NCI-H526 treated with DMSO at 0.1 percent for 48 hours (cell line): ENCODE measurements around the gene GSTK1.
"Not testable (repeated sequence)": the region's sequence is repeated elsewhere in the genome, so short reads cannot be mapped to it uniquely, and the experiment has no call there.

Experiments used
- DNase-seq: peaks from one replicate; lab custom pipeline; 2025; lab: John Stamatoyannopoulos, UW

Gene GSTK1

DNA sequence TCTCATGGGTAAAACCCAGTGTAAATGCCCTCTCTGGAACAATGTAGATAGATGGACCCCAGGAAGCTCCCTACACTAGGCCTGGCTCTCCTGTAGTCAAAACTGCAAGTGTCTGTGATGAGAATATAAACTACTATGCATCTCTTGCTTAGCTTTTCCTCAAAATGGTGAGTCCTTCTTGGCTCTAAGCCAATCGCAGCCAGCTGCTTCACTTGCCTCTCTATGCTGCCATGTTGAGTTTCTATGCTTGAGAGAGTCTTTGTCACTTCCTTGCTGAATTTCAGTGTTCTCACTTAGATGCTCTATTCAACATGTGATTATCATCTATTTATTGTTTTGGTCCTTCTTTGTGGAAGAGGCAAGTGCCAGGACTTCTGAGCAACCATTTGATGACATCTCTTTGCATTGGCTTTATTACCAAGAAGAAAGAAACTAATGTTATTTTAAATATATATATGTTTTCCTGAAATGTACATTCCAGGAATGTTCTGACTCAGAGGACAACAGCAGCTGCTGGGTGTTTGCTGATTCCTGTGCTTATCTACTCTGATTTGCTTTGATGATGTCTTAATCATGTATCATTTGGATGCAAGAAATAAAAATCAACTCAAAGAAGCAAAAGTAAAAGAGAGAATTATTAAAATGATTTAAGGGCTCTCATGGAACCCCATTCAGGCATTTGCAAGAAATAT lies 24.8 kb upstream of the GSTK1 start:
- no peak for DNase-seq

DNA sequence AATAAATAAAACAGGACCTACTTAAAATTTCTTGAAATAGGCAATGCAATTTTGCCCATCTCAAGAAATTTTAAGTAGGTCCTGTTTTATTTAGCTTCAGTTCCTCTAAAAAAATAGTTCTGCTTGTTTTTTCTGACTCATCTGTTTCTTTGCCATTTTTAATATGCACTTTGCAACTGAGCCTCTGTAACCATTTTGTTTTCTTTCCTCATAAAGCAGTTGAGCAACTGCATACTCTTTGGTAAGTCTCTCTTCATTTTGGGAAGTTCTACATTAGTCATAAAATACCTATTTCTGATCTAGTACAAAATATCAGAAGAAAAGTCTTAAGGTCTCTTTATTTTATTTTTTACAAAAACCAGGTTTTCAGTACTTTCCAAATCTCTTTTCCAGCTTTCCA lies 23.4 kb upstream of the GSTK1 start:
- no peak for DNase-seq

DNA sequence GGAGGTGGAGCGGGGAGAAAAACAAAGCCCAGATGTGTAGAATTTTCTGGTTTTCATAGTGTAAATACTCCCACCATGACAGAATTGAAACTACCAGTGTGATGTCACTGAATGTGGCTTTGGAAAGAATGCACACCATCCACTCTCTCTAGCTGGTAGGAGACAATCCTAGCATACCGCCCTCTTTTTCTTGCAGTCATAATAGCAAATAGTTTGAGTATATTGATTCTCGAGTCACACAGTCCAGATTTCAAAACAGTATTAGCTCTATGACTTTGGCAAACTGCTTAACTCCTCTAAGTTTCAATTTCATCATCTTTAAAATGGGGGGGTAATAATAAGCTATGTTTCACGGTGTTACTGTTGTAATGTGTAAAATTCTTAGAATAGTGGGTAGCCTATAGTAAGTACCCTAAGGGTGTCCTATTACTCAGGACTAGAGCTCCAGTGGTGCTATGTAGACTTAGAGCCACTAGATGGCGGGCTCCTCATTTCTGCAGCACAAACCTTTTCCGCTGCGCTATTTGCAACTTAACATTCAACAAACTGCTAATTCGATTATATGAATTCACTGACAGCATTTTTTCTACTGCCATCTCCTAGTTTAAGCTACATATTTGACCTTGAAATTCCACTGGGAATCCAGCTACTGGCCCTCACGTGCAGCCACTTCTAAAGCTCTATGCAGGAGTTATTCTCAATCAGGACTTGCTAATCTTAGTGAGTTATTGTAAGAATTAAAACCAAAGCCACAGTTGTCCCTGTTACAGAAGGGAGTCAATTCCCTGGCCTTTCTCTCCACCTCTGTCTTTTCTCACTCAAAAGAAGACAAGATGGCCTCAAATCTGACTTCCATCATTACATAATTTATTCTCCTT lies 22.7 kb upstream of the GSTK1 start:
- peak; percentile 69 for DNase-seq

DNA sequence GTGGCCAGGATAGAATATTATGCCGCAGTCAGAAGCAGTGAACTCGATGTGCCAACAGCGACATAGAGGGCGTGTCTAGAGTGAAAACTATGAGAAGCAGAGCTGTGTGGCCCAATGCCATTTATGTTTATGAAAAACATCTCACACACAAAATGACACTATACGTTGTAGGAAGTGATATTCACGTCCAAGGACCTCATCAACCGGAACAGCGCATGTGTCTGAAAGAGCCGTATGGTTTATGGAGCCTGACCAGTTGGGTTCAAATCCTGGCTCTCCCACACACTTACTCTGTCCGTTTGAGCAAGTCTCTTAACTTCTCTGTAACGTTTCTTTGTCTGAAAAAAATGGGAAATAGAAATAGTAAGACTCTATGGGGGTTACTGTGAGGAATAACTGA lies 20.9 kb upstream of the GSTK1 start:
- no peak for DNase-seq

DNA sequence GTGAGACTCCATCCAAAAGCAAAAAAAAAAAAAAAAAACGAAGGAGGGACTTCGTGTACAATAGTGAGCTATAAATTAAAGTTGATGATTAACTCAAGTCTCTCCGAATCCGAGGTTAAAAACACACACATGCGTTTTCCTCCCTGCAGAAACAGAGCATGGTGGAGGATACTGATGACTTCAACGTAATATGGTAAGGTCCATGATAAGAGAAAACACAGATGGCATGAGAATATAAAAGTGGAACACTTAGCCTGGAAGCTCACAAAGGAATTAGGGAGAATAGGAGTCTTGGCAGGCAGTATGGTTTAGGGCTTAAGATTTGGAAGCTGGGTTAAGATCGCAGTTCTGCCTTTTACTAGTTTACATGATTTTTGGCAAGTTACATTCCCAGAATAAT lies 20.1 kb upstream of the GSTK1 start:
- DNase-seq: no peak

DNA sequence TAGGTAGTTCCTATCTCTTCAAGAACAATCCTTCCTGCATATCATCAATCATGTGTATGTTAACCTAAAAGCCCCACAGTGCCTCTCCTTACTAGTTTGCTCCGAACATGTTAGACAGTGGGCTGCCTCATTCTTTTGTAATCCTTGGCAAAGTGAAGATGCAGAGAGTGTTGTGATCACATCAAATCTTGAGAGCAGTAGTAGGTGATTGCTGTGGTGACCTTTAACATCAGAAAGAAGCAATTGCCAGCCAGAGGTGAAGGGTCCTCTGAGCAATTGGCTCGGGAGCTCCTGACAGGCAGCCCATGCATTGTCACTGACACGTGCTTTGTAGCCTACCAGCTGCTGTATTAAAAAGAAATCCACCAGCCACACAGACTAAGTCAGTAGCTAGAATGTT lies 19.6 kb upstream of the GSTK1 start:
- DNase-seq: no peak

DNA sequence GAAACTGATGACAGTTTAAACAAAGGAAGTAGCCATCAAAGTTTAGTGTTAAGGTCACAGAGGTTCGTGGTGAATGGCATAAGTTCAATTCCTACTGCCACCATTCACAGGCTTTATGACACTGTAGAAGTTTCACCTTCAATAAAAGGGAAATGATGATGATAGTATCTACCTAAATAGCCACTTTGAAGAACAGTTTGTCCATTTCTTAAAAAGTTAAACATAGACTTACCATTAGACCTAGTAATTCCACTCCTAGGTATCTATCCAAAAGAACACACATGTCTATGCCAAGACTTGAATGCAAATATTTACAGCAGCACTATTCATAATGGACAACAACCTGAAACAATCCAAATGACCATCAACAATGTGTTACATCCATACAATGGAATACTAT lies 18.9 kb upstream of the GSTK1 start:
- no peak for DNase-seq

DNA sequence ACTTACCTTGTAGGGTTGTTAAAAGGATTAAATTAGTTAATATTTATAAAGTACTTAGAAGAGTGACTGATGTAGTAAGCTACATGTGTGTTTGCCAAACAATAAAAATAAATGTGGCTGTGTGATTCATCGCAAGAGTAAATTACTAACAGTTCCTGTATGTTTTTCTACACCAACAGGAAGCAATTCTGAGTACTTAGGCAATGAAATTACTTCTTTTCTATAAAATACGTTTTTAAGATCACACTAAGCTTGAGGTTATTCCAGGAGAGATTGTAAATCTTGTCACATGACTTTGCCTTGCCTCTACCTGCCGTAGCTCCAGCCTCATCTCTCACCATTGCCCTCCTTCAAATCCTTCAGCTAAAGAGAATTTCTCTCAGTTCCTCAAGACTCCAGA lies 18.1 kb upstream of the GSTK1 start:
- no peak for DNase-seq

DNA sequence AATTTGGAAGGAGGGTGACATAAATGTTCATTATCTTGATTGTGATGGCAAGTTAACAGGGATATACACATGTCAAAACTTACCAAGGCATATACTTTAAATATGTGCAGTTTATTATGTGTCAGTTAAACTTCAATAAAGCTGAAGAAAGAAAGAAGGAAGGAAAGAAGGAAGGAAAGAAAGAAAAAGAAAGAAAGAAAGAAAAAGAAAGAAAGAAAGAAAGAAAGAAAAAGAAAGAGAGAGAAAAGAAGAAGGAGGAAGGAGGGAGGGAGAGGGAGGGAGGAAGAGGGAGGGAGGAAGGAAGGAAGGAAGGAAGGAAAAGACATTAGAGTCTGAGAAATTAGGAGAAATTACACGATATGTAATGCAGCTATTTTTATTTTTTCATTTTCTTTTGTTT lies 15.9 kb upstream of the GSTK1 start:
- DNase-seq: no peak

DNA sequence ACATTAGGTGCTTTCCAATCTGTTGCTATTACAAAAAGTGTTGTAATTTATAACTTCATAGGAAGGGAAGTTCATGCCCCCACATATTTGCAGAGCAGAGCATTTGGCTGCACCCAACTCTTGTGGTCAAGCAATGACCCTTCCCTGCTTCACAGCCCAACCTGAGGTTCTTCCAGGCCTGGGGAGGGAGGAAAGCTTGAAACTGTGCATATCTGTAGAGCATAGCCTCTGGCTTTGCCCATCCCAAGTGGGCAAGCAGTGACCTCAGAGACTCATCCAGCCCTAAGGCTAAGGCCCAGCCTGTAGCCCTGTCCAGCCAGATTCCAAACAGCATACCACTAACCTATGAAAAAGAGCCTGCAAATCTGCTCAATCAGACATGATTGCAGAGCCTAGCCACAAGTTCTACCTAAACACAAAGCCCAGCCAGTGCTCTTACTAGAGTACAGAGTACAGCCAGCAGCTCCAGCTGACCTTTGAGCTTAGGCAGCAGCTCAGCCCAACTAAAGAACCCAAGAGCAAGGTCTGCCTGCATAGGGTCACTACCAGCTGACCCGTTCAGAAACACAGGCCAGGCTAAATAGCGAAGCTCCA lies 14.4 kb upstream of the GSTK1 start:
- no peak for DNase-seq

DNA sequence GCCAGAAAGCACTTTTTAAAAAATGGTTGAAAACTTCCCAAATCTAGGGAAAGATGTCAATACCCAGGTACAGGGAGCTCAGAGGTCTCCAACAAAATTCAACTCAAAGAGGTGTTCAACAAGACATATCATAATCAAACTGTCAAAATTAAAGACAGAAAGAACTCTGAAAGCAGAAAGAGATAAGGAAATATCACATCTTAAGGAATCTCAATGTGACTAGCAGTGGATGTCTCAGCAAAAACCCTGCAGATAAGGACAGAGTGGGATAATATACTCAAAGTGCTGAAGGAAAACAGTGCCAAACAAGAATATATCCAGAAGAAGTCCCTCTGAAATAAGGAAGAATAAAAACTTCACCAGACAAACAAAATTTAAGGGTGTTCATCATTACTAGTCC lies 13.0 kb upstream of the GSTK1 start:
- DNase-seq: no peak

DNA sequence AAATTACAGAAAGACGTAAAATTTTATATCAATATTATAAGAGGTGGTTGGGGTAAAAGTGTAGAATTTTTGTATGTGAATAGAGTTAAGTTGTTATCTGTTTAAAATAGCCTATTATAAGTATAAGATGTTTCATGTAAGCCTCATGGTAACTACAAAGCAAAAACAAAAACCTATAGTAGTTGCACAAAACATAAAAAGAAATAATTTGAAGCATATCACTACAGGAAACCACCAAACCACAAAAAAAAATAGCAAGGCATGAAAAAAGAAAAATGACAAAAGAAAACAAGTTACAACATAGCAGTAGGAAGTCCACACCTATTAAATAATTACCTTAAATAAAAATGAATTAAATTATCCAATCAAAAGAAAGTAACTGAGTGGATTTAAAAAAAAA lies 12.4 kb upstream of the GSTK1 start:
- no peak for DNase-seq

DNA sequence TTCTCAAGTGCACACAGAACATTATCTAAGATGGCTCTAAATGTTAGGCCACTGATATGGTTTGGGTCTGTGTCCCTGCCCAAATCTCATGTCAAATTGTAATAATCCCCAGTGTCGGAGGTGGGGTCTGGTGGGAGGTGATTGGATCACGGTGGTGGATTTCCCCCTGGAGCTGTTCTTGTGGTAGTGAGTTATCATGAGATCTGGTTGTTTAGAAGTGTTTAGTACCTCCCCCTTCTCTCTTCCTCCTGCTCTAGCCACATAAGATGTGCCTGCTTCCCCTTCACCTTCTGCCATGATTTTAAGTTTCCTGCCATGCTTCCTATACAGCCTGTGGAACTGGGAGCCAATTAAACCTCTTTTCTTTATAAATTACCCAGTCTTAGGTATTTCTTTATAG lies 11.2 kb upstream of the GSTK1 start:
- no peak for DNase-seq

DNA sequence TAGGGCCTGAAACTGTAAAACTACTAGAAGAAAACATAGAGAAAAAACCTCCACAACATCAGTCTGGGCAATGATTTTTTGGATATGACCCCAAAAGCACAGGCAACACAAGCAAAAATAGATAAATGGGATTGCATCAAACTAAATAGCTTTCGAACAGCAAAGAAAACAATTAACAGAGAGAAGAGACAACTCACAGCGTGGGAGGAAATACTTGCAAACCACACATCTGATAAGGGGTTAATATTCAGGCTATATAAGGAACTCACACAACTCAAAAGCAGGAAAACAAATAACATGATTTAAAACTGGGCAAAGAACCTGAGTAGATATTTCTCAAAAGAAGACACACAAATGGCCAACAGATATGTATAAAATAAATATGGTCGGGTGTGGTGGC lies 7.7 kb upstream of the GSTK1 start:
- no peak for DNase-seq

DNA sequence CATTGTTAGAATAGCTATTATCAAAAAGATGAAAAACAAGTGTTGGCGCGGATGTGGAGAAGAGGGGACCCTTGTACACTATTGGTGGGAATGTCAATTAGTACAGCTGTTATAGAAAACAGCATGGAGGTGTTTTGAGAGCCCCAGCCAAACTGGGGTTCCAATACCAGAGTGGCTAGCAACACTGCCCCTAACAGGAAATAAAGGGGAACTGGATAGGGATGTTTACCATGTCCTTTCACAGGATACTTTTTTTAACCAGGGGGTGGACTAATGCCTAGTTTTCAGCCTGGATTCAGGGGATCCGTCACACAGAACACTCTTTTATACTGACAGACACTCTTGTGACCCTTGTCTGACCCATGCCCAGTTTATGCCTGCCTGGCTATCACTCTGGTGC lies 6.9 kb upstream of the GSTK1 start:
- no peak for DNase-seq

DNA sequence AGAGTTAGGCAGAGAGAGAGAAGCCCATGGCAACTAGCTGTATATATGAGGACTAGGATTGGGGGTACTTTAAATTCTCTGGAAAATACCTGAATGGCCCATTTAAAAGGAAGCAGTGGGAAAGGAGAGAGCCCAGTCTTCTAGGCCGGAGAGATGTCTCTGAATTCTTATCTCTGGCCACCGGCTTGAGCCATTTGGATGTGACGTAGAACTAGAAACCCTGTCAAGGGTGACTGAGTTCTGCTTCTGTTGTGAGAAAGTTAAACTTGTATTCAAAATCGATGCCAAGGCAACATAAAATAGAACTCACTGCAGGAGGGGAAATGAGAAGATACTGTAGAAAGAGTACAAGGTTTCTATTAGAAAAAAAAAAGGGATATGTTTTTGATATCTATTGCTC lies 6.3 kb upstream of the GSTK1 start:
- no peak for DNase-seq

DNA sequence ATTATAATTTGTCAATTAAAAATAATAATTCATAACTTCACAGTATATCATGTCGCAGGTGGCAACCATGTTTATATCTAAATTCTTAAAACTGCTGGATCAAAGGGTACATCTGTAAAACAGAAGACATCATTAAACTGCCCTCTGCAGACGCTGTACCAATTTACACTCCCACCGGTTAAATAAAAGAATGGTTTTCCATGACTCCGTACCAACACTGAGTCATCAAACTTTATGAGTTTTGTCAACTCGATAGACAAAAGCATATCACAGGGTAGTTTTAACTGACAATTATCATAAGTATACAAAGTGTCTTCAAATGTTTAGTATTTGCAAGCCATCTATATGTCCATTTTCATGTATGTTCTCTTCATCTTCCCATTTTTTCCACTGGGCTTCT lies 5.7 kb upstream of the GSTK1 start:
- no peak for DNase-seq

DNA sequence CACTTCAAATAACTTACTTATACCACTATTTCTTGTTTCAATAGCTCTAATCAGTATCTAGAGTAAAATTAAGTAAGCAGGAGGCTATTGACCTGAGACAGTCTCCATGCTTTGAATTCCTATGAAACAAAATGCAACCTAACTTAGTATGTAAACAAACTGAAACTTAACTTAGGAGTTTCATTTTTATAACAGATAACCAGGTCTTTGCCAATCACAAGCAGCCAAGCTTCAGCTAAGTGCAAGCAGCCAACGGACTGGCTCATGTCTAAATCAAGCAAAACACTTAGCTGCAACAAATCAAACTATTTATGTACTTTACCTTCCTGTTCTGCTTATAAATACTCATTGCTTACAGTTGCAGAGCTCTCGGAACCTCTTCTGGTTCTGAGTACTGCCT lies 4.4 kb upstream of the GSTK1 start:
- no peak for DNase-seq

DNA sequence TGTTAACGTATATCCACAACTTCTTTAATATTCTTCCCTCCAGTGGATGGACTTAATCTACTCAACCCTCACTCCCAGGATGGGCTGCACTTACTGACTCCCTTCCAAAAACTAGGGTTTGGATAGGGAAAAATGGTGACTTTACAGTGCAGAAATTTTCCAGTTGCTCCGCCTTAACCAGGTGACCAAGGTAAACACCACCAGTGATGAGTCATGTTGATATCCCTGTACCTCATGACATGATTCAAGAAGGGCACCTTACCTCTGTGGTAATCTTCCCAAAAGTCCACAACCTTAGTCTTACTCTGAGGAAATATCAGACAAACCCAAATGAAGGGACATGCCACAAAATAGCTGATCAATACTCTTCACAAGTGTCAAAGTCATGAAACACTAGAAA lies 3.5 kb upstream of the GSTK1 start:
- no peak for DNase-seq

DNA sequence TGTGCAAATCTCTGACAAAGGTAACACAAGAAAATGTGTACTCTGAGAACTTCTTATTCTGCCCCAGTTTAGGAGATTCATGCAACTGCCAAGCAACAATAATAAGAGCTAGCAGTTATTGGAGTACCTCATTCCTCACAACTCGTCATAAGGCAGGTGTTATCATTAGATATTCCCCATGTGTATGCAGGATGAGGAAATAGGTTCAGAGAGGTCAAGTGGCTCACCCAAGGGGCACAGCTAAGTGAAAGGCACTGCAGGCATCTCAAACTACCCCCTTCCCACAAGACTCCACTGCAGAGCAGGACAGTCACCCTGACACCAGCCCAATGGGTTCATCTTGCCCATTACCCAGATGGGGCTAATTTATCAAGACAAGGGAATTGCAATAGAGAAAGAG lies 1.3 kb upstream of the GSTK1 start:
- no peak for DNase-seq

DNA sequence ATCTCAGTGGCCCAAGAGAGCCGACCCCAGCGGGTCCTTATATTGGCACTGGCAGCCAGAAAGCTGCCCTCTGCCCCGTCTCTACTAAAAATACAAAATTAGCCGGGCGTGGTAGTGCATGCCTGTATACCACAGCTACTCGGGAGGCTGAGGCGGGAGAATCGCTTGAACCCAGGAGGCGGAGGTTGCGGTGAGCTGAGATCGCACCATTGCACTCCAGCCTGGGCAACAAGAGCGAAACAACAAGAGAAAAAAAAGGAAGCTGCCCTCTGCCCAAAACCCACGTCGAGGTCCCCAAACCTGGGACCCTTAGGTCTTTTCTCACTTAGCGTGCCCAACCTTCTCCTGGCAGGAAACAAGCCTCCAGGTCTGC lies 941 bp downstream of the GSTK1 start:
- DNase-seq: not testable (repeated sequence)

DNA sequence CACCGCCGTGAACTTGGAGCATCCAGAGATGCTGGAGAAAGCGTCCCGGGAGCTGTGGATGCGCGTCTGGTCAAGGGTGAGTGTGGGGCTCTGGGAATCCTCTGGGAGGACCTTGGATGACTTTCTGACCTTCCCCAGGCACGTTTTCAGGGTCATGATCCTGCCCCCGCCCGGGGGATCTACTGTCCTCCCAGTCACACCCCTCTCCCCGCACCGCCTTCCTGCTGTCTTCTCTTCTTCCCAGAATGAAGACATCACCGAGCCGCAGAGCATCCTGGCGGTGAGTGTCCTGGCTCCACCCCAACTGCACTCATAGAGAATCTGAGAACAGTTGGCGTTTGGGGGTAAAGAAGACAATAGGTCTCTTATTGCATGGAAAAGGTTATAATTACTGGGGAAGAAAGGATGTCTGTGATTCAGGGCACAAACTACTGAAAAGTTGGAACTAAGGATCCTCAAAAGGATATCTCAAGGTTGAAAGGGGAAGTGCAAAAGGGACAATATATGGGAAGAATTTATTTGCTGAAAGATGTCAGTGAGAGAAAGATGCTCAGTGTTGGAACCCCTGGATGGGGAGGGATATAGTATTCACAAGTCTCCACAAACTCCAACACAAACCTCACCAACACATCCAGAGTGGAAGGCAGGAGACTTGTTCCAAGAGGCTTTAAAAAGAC lies 1.9 kb downstream of the GSTK1 start:
- DNase-seq: no peak

DNA sequence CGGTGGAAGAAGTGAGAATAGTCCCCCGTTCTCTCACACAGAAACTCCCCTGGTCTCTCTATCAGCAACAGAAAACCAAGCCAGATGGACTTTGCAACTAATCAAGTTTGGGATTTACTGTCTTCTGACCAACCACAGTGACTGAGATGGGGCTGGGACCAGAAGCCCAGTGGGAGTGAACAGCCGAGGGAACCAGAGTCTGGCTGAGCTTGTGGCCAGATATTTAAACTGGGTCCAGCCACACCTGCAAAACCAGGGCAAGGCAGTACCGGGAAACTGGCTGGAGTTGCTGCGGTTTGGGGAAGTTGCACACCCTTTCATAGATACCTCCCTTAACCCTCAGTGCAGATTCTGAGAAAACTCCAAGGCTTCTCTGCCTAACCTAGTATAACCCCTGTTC lies 6.0 kb downstream of the GSTK1 start:
- DNase-seq: no peak
